ENCODE measurements around the gene HAS3. TPM values are rescaled to one million over a fixed set of nuclear protein-coding genes. Genes with fewer than 3 reads are reported as not detected.
"Not testable (repeated sequence)": the region's sequence is repeated elsewhere in the genome, so short reads cannot be mapped to it uniquely, and the experiment has no call there.

Gene HAS3
- total and polyA plus RNA-seq, 8 donors = 0.69 to 3.9 (median 1.0) TPM

DNA sequence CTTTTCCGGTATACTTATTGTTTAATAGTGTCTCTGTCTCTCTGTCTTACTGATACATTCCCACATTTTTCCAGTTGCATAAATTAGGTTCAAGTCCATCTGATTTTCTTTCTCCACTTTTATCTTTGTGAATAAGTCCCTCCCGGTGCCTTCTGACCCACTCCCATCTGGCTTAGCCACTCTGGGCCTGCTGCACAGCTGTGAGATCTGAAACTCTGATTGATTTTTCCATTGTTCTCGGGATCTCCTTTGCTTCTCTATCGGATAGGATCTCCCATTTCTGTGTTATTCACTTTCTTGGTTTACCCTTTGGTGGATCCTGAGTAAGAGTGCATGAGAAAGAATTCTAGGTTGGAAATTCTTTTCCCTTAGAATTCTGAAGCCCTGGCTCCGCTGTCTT, 35.6 kb downstream of the HAS3 start:
- Histone ChIP-seq H3K36me3 (peaks cover 0 to 20% (median 3%) of the 10 kb centered on the region in 3 donors), H3K4me3 (no peak overlapping the region), H3K9me3 (no peaks in the 10 kb centered on the region), H3K27me3 (no peaks in the 10 kb centered on the region), H3K27ac (no peak overlapping the region), H3K4me1 (peaks cover 0 to 4% (median 1%) of the 10 kb centered on the region in 3 donors)
- ATAC-seq = no peak
- DNase-seq = no peak
- WGBS, 2 donors = 63 to 64% methylated on average over 5 of the region's 5 CpGs
- TF ChIP-seq, protein P1, sequence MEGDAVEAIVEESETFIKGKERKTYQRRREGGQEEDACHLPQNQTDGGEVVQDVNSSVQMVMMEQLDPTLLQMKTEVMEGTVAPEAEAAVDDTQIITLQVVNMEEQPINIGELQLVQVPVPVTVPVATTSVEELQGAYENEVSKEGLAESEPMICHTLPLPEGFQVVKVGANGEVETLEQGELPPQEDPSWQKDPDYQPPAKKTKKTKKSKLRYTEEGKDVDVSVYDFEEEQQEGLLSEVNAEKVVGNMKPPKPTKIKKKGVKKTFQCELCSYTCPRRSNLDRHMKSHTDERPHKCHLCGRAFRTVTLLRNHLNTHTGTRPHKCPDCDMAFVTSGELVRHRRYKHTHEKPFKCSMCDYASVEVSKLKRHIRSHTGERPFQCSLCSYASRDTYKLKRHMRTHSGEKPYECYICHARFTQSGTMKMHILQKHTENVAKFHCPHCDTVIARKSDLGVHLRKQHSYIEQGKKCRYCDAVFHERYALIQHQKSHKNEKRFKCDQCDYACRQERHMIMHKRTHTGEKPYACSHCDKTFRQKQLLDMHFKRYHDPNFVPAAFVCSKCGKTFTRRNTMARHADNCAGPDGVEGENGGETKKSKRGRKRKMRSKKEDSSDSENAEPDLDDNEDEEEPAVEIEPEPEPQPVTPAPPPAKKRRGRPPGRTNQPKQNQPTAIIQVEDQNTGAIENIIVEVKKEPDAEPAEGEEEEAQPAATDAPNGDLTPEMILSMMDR (IDR thresholded peaks at IDR 0.05) = no peak
- intact Hi-C loops (cut with DNase I) = no loop called here
- FAIRE-seq = no peak

DNA sequence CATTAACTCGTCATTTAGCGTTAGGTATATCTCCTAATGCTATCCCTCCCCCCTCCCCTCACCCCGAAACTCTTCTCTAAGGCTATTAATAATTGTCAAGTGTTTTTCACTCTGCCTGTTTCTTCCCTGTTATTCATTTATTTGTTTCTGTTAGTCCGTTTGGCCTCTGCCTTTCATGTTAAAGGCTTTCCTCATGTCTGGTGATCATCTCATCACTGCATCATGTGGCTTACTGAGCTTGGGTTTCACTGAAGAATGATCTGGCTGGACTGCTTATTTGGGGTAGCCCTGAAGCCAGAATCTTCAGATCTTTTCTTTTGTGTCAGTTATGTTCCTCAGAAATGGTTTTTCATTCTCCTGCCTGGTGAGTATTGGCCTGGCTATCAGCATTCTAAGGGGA, 36.5 kb downstream of the HAS3 start:
- WGBS, 2 donors = 90 to 95% methylated on average over 4 of the region's 4 CpGs

DNA sequence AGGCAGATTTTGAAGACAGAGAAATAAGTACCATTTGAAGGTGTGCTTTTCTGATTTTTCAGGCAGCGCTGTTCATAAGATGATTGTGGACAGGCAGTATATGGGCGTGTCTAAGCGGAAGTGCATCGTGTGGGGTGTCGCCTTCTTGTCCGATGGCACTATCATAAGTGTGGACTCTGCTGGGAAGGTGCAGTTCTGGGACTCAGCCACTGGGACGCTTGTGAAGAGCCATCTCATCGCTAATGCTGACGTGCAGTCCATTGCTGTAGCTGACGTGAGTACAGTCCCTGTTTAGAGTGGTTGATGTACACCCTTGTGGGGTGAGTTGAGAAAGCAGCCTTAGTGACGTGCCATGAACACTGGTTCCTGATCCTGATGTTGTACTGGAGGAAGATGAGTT, 37.7 kb downstream of the HAS3 start:
- FAIRE-seq = no peak
- no peaks in the 10 kb centered on the region for H3K27me3 ChIP-seq
- no peak overlapping the region for H3K4me3 ChIP-seq
- no peak overlapping the region for H3K27ac ChIP-seq
- intact Hi-C loops (cut with DNase I) = no loop called here
- H3K36me3 ChIP-seq = peaks cover 0 to 17% (median 3%) of the 10 kb centered on the region in 3 donors
- ATAC-seq = no peak
- H3K4me1 ChIP-seq = peaks cover 0 to 7% (median 3%) of the 10 kb centered on the region in 3 donors
- TF ChIP-seq, protein P1 (IDR thresholded peaks at IDR 0.05) = no peak
- DNase-seq = no peak
- WGBS, 2 donors = 90 to 95% methylated on average over 11 of the region's 11 CpGs
- H3K9me3 ChIP-seq = no peaks in the 10 kb centered on the region

More for the DNA sequence above, 36.5 kb downstream of the HAS3 start:
- H3K9me3 ChIP-seq = no peaks in the 10 kb centered on the region
- H3K36me3 ChIP-seq = peaks cover 0 to 20% (median 3%) of the 10 kb centered on the region in 3 donors
- TF ChIP-seq, protein P1 (IDR thresholded peaks at IDR 0.05) = no peak
- ATAC-seq (no peak), DNase-seq (no peak), FAIRE-seq (no peak)
- H3K4me1 ChIP-seq = peaks cover 0 to 7% (median 3%) of the 10 kb centered on the region in 3 donors
- no peak overlapping the region for H3K27ac ChIP-seq
- no peak overlapping the region for H3K4me3 ChIP-seq
- intact Hi-C loops (cut with DNase I) = no loop called here
- no peaks in the 10 kb centered on the region for H3K27me3 ChIP-seq

DNA sequence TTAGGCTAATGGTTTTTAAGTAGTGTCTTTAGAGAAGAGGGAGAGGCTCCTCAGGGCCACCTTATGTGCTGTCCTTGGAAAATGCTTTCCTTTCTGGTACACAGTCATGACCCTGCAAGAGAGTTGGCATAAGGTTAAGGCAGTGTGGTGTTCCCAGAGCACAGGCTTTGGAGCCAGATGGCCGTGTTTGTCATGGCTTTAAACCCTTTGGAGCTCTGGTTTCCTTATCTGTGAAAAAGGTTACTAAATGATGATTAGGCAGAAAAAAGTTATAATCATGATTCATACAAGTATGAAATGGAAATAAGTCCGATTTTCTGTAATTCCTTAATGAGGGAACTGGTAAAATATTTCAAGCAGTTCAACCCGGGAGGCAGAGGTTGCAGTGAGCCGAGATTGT, 40.2 kb downstream of the HAS3 start:
- Histone ChIP-seq H3K4me1 (peaks cover 0 to 7% (median 3%) of the 10 kb centered on the region in 3 donors), H3K4me3 (no peak overlapping the region), H3K27me3 (no peaks in the 10 kb centered on the region), H3K36me3 (peaks cover 0 to 16% (median 2%) of the 10 kb centered on the region in 3 donors), H3K27ac (peak overlapping the region in 2 of 4 donors; percentile 41 to 62), H3K9me3 (no peaks in the 10 kb centered on the region)
- no peak for FAIRE-seq
- peak in 4 of 6 donors; percentile 47 to 72 (median 67) for DNase-seq
- 28 to 42% methylated on average over 4 of the region's 4 CpGs for WGBS, 2 donors
- intact Hi-C loops (cut with DNase I) = no loop called here
- peak; percentile 94 to 98 (median 96) for ATAC-seq
- TF ChIP-seq, protein P1 (IDR thresholded peaks at IDR 0.05) = no peak

DNA sequence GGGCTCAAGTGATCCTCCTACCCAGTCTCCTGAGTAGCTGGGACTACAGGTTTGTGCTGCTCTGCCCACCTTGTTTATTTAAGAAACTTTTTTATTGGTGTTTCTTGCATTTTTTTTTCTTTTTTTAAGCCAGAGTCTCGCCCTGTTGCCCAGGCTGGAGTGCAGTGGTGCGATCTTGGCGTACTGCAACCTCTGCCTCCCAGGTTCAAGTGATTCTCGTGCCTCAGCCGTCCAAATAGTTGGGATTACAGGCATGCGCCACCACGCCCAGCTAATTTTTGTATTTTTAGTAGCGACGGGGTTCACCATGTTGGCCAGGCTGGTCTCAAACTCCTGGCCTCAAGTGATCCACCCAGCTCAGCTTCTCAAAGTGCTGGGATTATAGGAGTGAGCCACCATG, 44.2 kb downstream of the HAS3 start:
- not testable (repeated sequence) for H3K27ac ChIP-seq, H3K4me1 ChIP-seq, H3K4me3 ChIP-seq, H3K9me3 ChIP-seq, H3K27me3 ChIP-seq, DNase-seq, ATAC-seq, FAIRE-seq
- 84 to 89% methylated on average over 9 of the region's 9 CpGs for WGBS, 2 donors
- H3K36me3 ChIP-seq = peaks cover 0 to 39% (median 12%) of the 10 kb centered on the region in 3 donors
- intact Hi-C loops (cut with DNase I) = loop anchor here in 2 of 3 donors (5.0 kb wide), 1 partner anchor 138 kb away; no protein-coding TSS in a partner anchor
